Vagina (tissue), 2 donors: ENCODE measurements around the gene CCDC27.

Experiments used
- POLR2A ChIP-seq, 2 donors: fragments of 450-650 bp; IDR thresholded peaks; one replicate each; pipeline ENCODE4 v1.6.1; 2017; ENCODE audit warnings: antibody characterized with exemption in 2 of 2, mild to moderate bottlenecking in 2 of 2, moderate library complexity in 2 of 2
- TF ChIP-seq, protein P1 (sequence below), 3 experiments: fragments of 450-650 bp in 2 of 3; fragments of 200-600 bp in 1 of 3; sonication (generic) in 1 of 3; IDR thresholded peaks; one replicate each; pipeline ENCODE4 v1.5.1; 2017 to 2019; ENCODE audit warnings: antibody characterized with exemption in 3 of 3, mild to moderate bottlenecking in 2 of 3, moderate library complexity in 2 of 3

GRCh38 chr1:3733094-3733882, 19.0 kb upstream of the CCDC27 start:
- TF ChIP-seq, protein P1, sequence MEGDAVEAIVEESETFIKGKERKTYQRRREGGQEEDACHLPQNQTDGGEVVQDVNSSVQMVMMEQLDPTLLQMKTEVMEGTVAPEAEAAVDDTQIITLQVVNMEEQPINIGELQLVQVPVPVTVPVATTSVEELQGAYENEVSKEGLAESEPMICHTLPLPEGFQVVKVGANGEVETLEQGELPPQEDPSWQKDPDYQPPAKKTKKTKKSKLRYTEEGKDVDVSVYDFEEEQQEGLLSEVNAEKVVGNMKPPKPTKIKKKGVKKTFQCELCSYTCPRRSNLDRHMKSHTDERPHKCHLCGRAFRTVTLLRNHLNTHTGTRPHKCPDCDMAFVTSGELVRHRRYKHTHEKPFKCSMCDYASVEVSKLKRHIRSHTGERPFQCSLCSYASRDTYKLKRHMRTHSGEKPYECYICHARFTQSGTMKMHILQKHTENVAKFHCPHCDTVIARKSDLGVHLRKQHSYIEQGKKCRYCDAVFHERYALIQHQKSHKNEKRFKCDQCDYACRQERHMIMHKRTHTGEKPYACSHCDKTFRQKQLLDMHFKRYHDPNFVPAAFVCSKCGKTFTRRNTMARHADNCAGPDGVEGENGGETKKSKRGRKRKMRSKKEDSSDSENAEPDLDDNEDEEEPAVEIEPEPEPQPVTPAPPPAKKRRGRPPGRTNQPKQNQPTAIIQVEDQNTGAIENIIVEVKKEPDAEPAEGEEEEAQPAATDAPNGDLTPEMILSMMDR (IDR thresholded peaks at IDR 0.05): no peak
- TF ChIP-seq POLR2A (IDR thresholded peaks at IDR 0.05): no peak
